GM12875 (cell line): ENCODE measurements around the gene GTF2H4.

Experiments used
- H3K4me3 ChIP-seq: one replicate; pipeline ENCODE4 v1.5.1; 2011; ENCODE audit warnings: low read depth, low read length, control low read depth
- CTCF ChIP-seq: IDR thresholded peaks from 2 replicates; pipeline ENCODE4 v1.5.1; 2011; ENCODE audit warnings: low read depth, mild to moderate bottlenecking, control low read depth, inconsistent platforms, low read length, moderate library complexity, borderline replicate concordance; ENCODE audit not compliant: insufficient read depth

Gene GTF2H4

GRCh38 chr6:30963641-30964040 is 55.6 kb downstream of the GTF2H4 start:
- no peak for TF ChIP-seq CTCF
- no peak overlapping the region for H3K4me3 ChIP-seq
